Naive B cell (primary cell): Measurements from ENCODE around the gene NRG2. TPM values are rescaled to one million over a fixed set of nuclear protein-coding genes. Genes with fewer than 3 reads are reported as not detected.
A peak's percentile ranks its signal among the peaks of the same experiment; 100 is the strongest.

Source experiments
- ATAC-seq, 2 donors: fragments of 150-1000 bp; cut with Tn5 transposase; 2 replicates each; pipeline ENCODE4 v1.10.0; 2021; ENCODE audit warnings: low read depth in 2 of 2, mild to moderate bottlenecking in 2 of 2, moderate library complexity in 2 of 2
- DNase-seq: peaks from one replicate; pipeline ENCODE4 v3.0.0; 2022
- H3K27ac Mint-ChIP-seq, 6 donors: one replicate each; pipeline ENCODE4 v1.8.0; 2020 to 2022; ENCODE audit warnings: mild to moderate bottlenecking in 6 of 6, mixed read lengths in 6 of 6, moderate library complexity in 5 of 6, inconsistent platforms in 2 of 6
- H3K27me3 Mint-ChIP-seq, 3 donors: one replicate each; pipeline ENCODE4 v1.8.0; 2021 to 2022; ENCODE audit warnings: mixed read lengths in 3 of 3, mild to moderate bottlenecking in 1 of 3
- H3K36me3 Mint-ChIP-seq, 2 donors: one replicate each; pipeline ENCODE4 v1.8.0; 2020 to 2022; ENCODE audit warnings: mixed read lengths in 2 of 2, inconsistent platforms in 1 of 2, mild to moderate bottlenecking in 1 of 2
- H3K4me1 Mint-ChIP-seq, 3 donors: one replicate each; pipeline ENCODE4 v1.8.0; 2020 to 2022; ENCODE audit warnings: mixed read lengths in 3 of 3, inconsistent platforms in 1 of 3, mild to moderate bottlenecking in 1 of 3, moderate library complexity in 1 of 3
- H3K4me3 Mint-ChIP-seq, 8 donors: one replicate each; pipeline ENCODE4 v1.8.0; 2020 to 2022; ENCODE audit warnings: mild to moderate bottlenecking in 8 of 8, mixed read lengths in 8 of 8, moderate library complexity in 8 of 8, inconsistent platforms in 2 of 8
- H3K9me3 Mint-ChIP-seq, 7 donors: one replicate each; pipeline ENCODE4 v1.8.0; 2020 to 2022; ENCODE audit warnings: mixed read lengths in 7 of 7, mild to moderate bottlenecking in 5 of 7, inconsistent platforms in 2 of 7, moderate library complexity in 1 of 7
- polyA plus RNA-seq, 6 donors: library from polyadenylated mRNA; unstranded; fragments of 300-500 nt; fragmentation: Illumina TruSeq; gene quantifications; one replicate each; pipeline ENCODE4 v1.2.3, GENCODE V29; 2021; ENCODE audit warnings: low read depth in 6 of 6

Gene NRG2
- polyA plus RNA-seq, 6 donors from 2014 or later = 0.15 to 0.21 TPM; not detected in 4

DNA sequence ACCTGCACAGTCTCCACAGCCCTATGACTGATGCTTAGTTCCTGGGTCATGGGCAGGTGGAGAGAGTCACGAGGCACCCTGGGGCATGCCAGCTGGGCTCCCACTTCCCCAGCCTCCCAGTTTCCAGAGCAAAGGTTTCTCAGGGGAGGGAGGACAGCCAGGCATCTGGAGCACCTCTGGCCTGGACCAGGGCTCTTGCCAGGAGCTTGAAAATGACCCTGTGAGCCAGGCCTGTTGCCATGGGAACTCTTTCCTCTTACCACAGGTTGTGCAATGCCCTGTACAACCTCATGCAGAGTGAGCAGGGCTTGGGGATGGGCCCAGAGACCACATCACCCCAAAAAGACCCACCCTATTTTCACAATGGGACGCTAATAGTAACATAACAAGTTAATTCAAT is 134.3 kb downstream of the NRG2 start:
- H3K4me3 Mint-ChIP-seq = no peak overlapping the region
- no peak for ATAC-seq
- H3K27me3 Mint-ChIP-seq = peaks cover 4 to 23% (median 13%) of the 10 kb centered on the region in 3 donors
- no peak overlapping the region for H3K27ac Mint-ChIP-seq
- H3K4me1 Mint-ChIP-seq = peaks cover 0 to 4% (median 3%) of the 10 kb centered on the region in 3 donors
- H3K36me3 Mint-ChIP-seq = no peaks in the 10 kb centered on the region
- no peak for DNase-seq
- no peaks in the 10 kb centered on the region for H3K9me3 Mint-ChIP-seq

DNA sequence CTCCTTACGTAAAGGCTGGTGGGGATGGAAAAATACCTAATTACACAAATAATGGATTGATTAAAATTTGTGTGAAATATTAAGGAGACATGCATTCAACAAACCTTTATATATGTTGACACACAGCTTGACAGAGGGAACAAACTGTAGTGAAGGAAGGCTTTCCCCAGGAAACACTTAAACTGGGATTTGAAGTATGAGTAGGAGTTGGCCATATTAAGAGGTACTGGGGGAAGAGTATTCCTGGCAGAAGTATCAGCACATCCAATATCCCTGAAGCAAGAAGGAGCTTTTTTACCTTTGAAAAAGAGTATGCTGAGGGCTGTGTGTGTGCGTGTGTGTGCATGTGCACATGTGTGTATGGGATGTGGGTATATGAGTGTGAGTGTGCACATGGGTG is 136.4 kb downstream of the NRG2 start:
- H3K27me3 Mint-ChIP-seq = peaks cover 8 to 27% (median 24%) of the 10 kb centered on the region in 3 donors
- peaks cover 0 to 8% (median 4%) of the 10 kb centered on the region in 3 donors for H3K4me1 Mint-ChIP-seq
- no peak overlapping the region for H3K27ac Mint-ChIP-seq
- no peaks in the 10 kb centered on the region for H3K36me3 Mint-ChIP-seq
- no peak for ATAC-seq
- H3K4me3 Mint-ChIP-seq = no peak overlapping the region
- H3K9me3 Mint-ChIP-seq = no peaks in the 10 kb centered on the region
- DNase-seq = no peak

DNA sequence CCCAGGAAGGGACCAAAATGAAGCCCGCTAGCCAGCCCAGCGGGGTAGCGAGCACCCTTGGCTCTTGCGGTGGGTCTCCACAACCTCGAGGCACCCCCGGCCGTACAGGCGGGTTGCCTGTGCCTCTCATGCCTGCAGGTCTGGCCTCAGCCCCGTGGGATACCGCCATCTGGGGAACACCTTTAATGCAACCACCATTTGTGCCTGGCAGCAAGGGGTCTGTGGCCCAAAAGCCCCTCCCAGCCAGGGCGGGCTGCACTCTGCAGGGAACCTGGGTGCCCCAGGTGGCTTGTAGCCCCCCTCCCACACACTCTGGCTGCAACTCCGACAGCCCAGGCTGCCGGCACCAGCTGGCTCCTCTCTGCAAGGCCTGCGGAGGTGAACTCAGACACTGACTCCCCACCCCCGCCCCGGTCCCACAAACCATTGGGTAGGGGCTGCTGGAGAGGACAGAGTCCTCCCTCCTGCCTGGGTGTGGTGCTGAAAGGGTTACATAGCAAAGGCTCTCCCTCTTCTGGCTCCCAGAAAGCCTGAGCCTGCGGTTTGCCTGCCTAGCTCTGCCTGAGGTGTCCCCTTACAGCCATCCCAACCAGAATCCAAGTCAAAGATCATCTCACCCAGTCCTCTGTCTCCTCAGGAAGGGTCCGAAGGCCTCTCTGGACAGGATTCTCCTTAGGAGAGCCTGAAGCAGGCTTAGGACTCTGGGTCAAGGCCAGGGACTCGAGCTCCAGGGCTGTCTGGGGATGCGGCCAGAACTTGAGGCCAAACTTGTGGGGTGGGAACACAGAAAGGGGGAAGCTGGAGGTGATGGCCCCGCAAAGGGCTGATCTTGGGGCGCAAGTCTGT is 138.1 kb downstream of the NRG2 start:
- H3K9me3 Mint-ChIP-seq = no peaks in the 10 kb centered on the region
- no peaks in the 10 kb centered on the region for H3K36me3 Mint-ChIP-seq
- no peak for DNase-seq
- no peak for ATAC-seq
- peak overlapping the region in 2 of 8 donors; percentile 62 to 67 for H3K4me3 Mint-ChIP-seq
- peaks cover 17 to 35% (median 33%) of the 10 kb centered on the region in 3 donors for H3K27me3 Mint-ChIP-seq
- H3K4me1 Mint-ChIP-seq = peaks cover 0 to 8% (median 4%) of the 10 kb centered on the region in 3 donors
- H3K27ac Mint-ChIP-seq = peak overlapping the region in 1 of 6 donors; percentile 59

DNA sequence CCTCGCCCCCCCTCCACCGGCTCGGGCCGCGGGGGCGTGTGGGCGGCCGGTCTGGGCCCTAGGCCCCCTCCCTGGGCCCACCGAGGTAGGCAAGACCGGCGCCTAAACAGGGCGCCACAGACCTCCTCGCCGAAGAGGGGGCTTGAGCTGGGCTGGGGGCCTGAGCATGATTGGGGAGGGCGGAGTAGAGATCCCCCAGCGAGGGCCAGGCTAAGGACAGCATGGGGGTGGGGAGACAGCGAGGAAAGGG is 138.6 kb downstream of the NRG2 start:
- H3K27ac Mint-ChIP-seq = no peak overlapping the region
- no peak for DNase-seq
- H3K36me3 Mint-ChIP-seq = no peaks in the 10 kb centered on the region
- no peak for ATAC-seq
- peak overlapping the region in 1 of 8 donors; percentile 62 for H3K4me3 Mint-ChIP-seq
- H3K9me3 Mint-ChIP-seq = no peaks in the 10 kb centered on the region
- peaks cover 0 to 8% (median 4%) of the 10 kb centered on the region in 3 donors for H3K4me1 Mint-ChIP-seq
- peaks cover 19 to 40% (median 39%) of the 10 kb centered on the region in 3 donors for H3K27me3 Mint-ChIP-seq

DNA sequence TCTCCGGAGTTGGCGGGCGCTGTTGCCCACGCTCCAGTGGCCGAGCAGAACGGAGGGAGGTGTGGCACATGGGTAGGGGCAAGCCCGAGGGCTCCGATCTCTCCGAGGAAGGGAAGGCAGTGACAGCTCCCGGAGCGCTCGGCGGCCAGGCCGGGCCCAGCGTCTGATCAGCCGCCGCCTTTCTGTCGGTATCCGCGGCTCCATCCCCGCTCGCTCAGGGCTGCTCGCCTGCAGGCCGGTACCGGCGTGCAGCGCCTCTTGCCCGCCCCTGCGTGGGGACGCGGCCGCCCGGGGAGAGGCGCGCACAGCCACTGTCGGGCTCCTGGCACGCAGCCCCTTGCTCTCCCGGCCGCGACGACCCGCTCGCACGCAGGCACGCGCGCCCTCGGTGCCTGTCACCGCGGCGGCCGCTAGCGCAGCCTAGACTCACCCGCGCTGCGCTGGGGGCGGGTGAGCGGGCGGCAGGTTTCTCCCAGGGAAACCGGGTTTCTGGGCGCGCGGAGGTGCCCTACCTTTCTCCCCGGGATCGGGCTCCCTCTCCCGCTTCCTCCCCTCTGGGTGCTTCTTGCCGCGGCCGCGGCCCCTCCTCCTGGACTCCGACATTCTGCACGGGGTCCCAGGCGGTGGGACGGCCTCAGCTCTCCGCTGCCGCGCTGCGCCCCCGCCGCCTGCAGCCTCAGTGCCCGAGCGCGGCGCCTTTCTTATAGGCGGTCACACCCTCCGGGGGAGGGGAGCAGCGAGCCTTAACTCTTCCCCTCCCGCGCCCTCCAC is 139.1 kb downstream of the NRG2 start:
- ATAC-seq (peak; percentile 72 to 73), DNase-seq (no peak)
- no peaks in the 10 kb centered on the region for H3K9me3 Mint-ChIP-seq
- peaks cover 0 to 8% (median 4%) of the 10 kb centered on the region in 3 donors for H3K4me1 Mint-ChIP-seq
- no peak overlapping the region for H3K27ac Mint-ChIP-seq
- peaks cover 19 to 43% (median 41%) of the 10 kb centered on the region in 3 donors for H3K27me3 Mint-ChIP-seq
- H3K4me3 Mint-ChIP-seq = peak overlapping the region in 7 of 8 donors; percentile 59 to 83 (median 69)
- H3K36me3 Mint-ChIP-seq = no peaks in the 10 kb centered on the region

DNA sequence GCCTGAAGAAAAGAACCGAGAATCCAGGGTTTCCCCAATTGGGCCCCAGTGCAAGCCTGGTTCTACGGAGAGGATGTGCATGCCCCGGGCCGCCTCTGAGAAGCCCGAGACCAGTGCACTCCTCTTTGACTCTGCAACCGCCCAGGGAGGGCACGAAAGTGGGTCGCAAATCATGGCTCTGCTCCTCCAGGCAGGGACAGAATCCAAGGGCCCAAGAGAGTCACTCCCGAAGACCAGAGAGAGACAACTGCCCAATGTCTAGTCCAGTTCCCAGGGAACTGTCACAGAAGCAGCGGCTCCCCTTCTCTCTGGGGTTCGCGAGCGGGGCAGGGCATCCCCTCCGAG is 139.7 kb downstream of the NRG2 start:
- H3K27me3 Mint-ChIP-seq = peaks cover 24 to 49% (median 47%) of the 10 kb centered on the region in 3 donors
- DNase-seq (no peak), ATAC-seq (peak in 1 of 2 donors; percentile 31)
- no peaks in the 10 kb centered on the region for H3K36me3 Mint-ChIP-seq
- peak overlapping the region; percentile 32 to 83 (median 66) for H3K4me3 Mint-ChIP-seq
- no peaks in the 10 kb centered on the region for H3K9me3 Mint-ChIP-seq
- peak overlapping the region in 1 of 6 donors; percentile 21 for H3K27ac Mint-ChIP-seq
- peaks cover 0 to 8% (median 4%) of the 10 kb centered on the region in 3 donors for H3K4me1 Mint-ChIP-seq

DNA sequence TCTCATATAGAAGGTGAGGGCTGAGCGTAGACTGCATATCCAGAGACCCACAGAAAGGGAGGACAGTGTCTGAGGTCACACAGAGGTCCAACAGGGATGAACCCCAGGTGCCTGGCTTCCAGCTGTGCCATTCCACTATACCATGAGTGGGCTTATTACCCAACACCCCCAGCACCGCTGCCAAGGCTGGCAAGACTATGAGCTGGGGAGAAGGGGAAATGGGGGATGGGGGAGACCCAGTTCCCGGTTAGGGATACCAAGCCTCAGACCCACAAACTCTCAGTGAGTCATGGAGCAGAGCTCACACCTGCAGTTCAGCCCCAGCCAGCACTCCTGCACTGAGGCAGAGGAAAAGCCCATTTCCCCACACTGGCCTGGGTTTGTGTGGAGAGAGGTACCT is 141.1 kb downstream of the NRG2 start:
- H3K4me3 Mint-ChIP-seq = peak overlapping the region in 1 of 8 donors; percentile 12
- peaks cover 29 to 63% (median 61%) of the 10 kb centered on the region in 3 donors for H3K27me3 Mint-ChIP-seq
- H3K4me1 Mint-ChIP-seq = peaks cover 0 to 8% (median 4%) of the 10 kb centered on the region in 3 donors
- DNase-seq (no peak), ATAC-seq (no peak)
- H3K36me3 Mint-ChIP-seq = no peaks in the 10 kb centered on the region
- no peak overlapping the region for H3K27ac Mint-ChIP-seq
- H3K9me3 Mint-ChIP-seq = no peaks in the 10 kb centered on the region

DNA sequence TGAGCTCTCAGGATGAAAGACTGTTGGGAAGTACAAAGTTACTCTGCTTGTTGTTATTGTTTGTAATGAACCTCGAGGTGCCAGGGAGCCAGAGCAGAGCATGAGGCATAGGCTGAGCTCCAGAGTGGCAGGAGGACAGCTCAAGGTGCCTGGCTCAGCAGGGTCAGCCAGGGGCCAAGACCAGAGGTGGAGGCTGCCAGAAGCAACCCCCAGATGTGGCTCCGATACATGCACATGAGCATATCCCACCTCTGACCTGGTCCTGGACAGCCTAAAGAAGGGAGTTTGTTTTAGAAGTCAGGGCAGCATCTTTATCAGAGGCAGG is 141.9 kb downstream of the NRG2 start:
- no peaks in the 10 kb centered on the region for H3K36me3 Mint-ChIP-seq

DNA sequence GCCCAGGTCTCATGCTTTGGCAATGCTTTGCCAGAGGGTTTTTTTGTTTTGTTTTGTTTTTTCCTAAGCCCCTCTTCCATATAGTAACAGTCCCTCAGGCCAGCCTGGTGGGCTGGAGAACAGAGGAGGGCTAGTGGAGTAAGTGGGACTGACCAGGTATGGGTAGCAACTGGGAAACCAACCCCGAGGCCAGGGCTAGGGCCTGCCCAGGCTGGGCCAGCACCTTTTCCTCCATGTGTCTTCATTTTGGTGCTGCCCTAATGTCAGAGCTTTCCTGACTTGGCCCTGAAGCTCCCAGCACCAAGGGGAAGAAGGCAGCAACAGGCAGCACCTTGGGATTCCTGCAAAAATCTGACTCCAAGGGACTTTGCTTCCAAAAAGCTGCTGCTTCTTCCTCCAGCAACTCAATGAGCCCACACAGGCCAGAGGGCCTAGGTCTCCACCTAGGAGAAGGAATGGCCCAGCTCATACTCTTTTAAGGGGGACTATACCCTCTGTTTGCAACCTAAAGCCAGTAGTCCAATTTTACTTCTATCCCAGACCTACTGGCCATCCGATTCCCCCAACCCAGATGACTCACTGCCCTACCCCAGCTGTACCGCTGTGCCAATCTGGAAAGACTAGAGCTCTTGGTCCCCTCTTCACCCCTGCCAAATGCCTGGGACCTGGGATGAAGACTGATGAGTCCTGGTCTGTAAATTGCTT is 142.4 kb downstream of the NRG2 start:
- no peak overlapping the region for H3K27ac Mint-ChIP-seq
- no peaks in the 10 kb centered on the region for H3K36me3 Mint-ChIP-seq
- no peak overlapping the region for H3K4me3 Mint-ChIP-seq
- no peak for ATAC-seq
- H3K4me1 Mint-ChIP-seq = peaks cover 0 to 8% (median 4%) of the 10 kb centered on the region in 3 donors
- no peaks in the 10 kb centered on the region for H3K9me3 Mint-ChIP-seq
- no peak for DNase-seq
- H3K27me3 Mint-ChIP-seq = peaks cover 29 to 71% (median 70%) of the 10 kb centered on the region in 3 donors

More for the DNA sequence above, 141.9 kb downstream of the NRG2 start:
- ATAC-seq (no peak), DNase-seq (no peak)
- Mint-ChIP-seq H3K27ac (no peak overlapping the region), H3K4me3 (no peak overlapping the region), H3K27me3 (peaks cover 29 to 70% (median 69%) of the 10 kb centered on the region in 3 donors), H3K9me3 (no peaks in the 10 kb centered on the region), H3K4me1 (peaks cover 0 to 8% (median 4%) of the 10 kb centered on the region in 3 donors)

DNA sequence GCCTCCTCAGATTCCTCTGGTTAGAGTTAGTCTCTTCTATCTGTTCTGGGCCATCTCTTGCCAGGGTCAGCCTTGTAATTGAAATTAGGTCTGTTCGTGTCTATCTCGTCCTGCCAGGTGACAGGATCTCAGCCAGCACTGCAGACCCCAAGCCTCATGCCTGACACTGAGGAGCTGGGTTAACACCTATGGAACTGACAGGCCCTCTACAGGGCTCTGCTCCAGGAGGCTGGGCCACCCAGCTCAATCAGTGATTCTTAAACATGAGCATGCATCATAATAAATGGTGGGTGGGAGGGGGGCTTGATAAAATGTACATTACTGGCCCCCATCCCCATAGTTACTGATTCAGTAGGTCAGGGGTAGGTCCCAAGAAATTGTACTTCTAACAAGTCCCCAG is 144.1 kb downstream of the NRG2 start:
- DNase-seq (no peak), ATAC-seq (no peak)
- Mint-ChIP-seq H3K9me3 (no peaks in the 10 kb centered on the region), H3K4me1 (peaks cover 0 to 5% (median 0%) of the 10 kb centered on the region in 3 donors), H3K4me3 (no peak overlapping the region), H3K27me3 (peaks cover 35 to 85% (median 85%) of the 10 kb centered on the region in 3 donors), H3K27ac (no peak overlapping the region), H3K36me3 (no peaks in the 10 kb centered on the region)

DNA sequence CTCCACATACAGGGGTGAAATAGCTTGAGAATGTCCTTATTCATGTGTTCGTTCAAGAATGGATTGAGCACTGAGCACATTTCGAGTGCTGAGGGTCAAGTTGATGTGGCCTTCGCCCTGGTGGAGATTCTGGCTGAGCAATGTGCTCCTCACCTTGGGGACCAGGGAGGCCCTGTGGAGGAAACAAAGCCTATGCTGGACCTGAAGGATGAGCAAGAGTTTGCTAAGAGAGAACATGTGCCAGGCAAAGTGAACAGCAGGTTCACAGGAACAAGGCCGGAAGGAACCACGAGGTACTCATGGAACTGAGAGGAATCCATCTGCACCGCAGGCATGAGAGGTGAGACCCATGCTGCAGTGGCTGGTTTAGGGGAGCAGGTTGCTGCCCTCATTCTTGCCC is 145.1 kb downstream of the NRG2 start:
- Mint-ChIP-seq H3K27ac (no peak overlapping the region), H3K27me3 (peaks cover 33 to 87% (median 86%) of the 10 kb centered on the region in 3 donors), H3K9me3 (no peaks in the 10 kb centered on the region), H3K36me3 (no peaks in the 10 kb centered on the region), H3K4me1 (no peaks in the 10 kb centered on the region), H3K4me3 (no peak overlapping the region)
- no peak for ATAC-seq
- DNase-seq = no peak

DNA sequence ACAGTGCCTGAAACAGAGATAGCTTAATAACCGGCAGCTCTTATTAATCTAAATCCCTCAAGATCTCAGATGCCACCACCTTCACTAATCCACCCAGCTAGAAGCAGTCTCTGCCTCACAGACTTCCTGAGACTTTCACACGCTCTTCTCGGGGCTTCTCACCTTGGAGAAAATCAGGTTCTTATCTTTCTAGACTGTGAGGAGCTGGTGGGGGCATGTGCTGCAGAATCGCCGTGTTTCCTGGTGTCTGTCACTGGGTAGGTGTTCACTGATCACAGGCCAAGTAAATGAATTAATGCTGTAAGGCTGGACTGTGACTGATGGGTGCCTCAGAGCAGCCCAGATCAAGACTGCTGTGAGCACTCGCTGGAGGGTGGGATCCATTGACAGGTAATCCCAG is 145.8 kb downstream of the NRG2 start:
- Mint-ChIP-seq H3K4me3 (peak overlapping the region in 1 of 8 donors; percentile 61), H3K27me3 (peaks cover 37 to 87% (median 84%) of the 10 kb centered on the region in 3 donors), H3K27ac (no peak overlapping the region), H3K9me3 (no peaks in the 10 kb centered on the region), H3K36me3 (no peaks in the 10 kb centered on the region), H3K4me1 (no peaks in the 10 kb centered on the region)
- no peak for DNase-seq
- no peak for ATAC-seq

DNA sequence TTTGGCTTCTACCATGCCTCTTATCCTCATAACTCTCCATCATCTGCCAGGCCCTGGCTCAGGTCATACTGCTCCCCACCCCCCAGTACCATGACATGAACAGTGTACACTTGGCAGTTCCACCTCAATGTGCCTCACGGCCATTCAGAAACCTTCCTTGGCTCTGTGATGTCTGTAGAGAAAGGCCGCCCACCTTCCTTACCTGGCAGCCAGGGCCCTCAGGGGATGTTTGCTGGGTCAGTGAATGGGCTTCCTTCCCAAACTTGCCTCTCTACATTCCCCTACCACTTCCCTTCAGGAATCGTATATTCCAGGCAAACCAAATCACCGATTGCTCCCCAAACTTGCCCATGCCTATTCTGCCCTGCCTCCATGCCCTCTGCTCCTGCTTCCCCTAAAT is 146.4 kb downstream of the NRG2 start:
- H3K4me1 Mint-ChIP-seq = no peaks in the 10 kb centered on the region

More for the DNA sequence above, 146.4 kb downstream of the NRG2 start:
- ATAC-seq = no peak
- Mint-ChIP-seq H3K27me3 (peaks cover 39 to 87% (median 84%) of the 10 kb centered on the region in 3 donors), H3K27ac (no peak overlapping the region), H3K9me3 (no peaks in the 10 kb centered on the region), H3K4me3 (peak overlapping the region in 1 of 8 donors; percentile 61), H3K36me3 (no peaks in the 10 kb centered on the region)
- DNase-seq = no peak
